Measurements from ENCODE around the gene MMRN1. TPM values are rescaled to one million over a fixed set of nuclear protein-coding genes. Genes with fewer than 3 reads are reported as not detected.
"Not testable (repeated sequence)": the region's sequence is repeated elsewhere in the genome, so short reads cannot be mapped to it uniquely, and the experiment has no call there.

MMRN1 gene
- polyA plus RNA-seq, result 10 to 100 TPM in 2 of 3 donors, 1 to 10 TPM in 1; 4.5 to 30.1 (median 17.7) TPM

GRCh38 chr4:89894649-89895550, at the start of gene MMRN1:
TSS of gene MMRN1 (plus strand) at chr4:89894854. CDS start at chr4:89894972, 118 bp downstream.
- WGBS, 3 donors, result 38 to 68% (median 39%) methylated on average over 11 of the region's 11 CpGs

GRCh38 chr4:89847571-89848325, 46.9 kb upstream of the MMRN1 start:
- WGBS, 3 donors, result 90 to 100% (median 98%) methylated on average over 1 of the region's 1 CpG

More at GRCh38 chr4:89894649-89895550, at the start of gene MMRN1:
- no peak within 1 kb of the TSS for H3K27ac ChIP-seq (ENCODE audit: low read depth, low read length)

DNA sequence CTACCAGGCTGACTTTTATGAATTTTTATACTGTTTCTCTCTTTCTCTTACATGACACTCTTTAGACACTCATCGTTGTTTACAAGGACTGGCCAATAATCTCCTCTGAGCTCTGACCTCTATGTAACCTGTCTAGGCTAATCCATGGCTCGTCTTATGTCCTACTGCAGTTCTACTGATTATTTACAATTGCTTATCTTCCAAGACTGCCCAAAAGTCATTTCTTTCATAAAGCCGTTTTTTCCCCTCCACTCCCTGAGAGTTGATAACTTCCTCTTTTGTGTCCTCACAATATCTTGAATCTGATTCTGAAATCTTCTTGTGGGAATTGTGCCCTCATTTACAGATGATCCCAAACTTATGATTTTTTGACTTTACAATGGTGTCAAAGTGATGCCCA, 39.4 kb upstream of the MMRN1 start:
- no peak overlapping the region for H3K27ac ChIP-seq (ENCODE audit: low read depth, low read length)
- 61 to 65% (median 62%) methylated on average over 3 of the region's 3 CpGs for WGBS, 3 donors

More at GRCh38 chr4:89847571-89848325, 46.9 kb upstream of the MMRN1 start:
- H3K27ac ChIP-seq (ENCODE audit: low read depth, low read length), result no peak overlapping the region

- H3K27ac ChIP-seq (ENCODE audit: low read depth, low read length), result no peak overlapping the region
- WGBS, 3 donors, result 85 to 92% (median 91%) methylated on average over 5 of the region's 5 CpGs
These were observed 33.7 kb upstream of the MMRN1 start for GRCh38 chr4:89860971-89861370.

GRCh38 chr4:89863533-89863932, 31.1 kb upstream of the MMRN1 start:
- H3K27ac ChIP-seq (ENCODE audit: low read depth, low read length), result no peak overlapping the region
- 63 to 66% (median 66%) methylated on average over 5 of the region's 5 CpGs for WGBS, 3 donors

DNA sequence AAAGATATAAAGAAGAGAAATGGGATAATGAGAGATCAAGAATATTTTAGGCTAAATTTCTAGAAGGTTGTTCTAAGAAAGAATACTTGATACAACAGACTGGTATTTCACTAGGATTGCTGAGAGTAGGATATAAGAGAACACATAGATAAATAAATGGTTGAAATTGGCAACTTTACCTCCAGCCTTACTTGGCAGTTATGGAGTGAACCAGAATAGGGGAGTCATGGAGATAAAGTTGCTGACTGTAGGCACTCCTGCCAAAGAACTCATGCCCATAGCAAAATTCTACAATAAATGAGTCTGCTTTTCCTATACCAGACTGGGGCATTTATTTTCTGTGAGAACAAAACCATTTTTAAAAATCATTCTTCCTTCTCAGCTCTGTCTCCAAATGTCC, 26.4 kb upstream of the MMRN1 start:
- no peak overlapping the region for H3K27ac ChIP-seq (ENCODE audit: low read depth, low read length)

- 64 to 66% (median 65%) methylated on average over 2 of the region's 2 CpGs for WGBS, 3 donors
- no peak overlapping the region for H3K27ac ChIP-seq (ENCODE audit: low read depth, low read length)
These were observed 25.6 kb upstream of the MMRN1 start for GRCh38 chr4:89868999-89869589.

GRCh38 chr4:89871211-89871610, 23.4 kb upstream of the MMRN1 start:
- WGBS, 3 donors, result 93 to 97% (median 93%) methylated on average over 1 of the region's 1 CpG
- no peak overlapping the region for H3K27ac ChIP-seq (ENCODE audit: low read depth, low read length)

- H3K27ac ChIP-seq (ENCODE audit: low read depth, low read length), result no peak overlapping the region
- WGBS, 3 donors, result 76 to 84% (median 77%) methylated on average over 3 of the region's 3 CpGs
These were observed 18.1 kb upstream of the MMRN1 start for GRCh38 chr4:89876548-89876947.

DNA sequence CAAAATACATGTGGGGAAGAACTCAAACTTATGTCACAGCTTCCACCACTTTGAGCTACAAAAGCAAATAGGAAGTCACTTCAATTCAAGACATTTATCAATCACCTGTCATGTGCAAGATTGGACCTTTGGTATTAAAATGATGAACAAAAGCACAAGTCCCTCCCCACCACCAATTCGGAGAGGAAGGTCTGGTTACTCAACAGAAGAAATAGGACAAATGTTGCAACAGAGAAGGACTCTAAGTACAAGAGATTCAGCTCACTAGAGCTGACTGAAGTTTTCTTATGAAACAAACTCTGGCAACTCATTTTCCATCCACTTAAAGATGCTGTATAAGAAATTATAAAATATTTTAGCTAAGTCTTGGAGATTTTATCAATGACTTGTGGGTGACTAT, 16.0 kb upstream of the MMRN1 start:
- 46 to 65% (median 49%) methylated on average over 1 of the region's 1 CpG for WGBS, 3 donors

GRCh38 chr4:89879215-89879614, 15.4 kb upstream of the MMRN1 start:
- no peak overlapping the region for H3K27ac ChIP-seq (ENCODE audit: low read depth, low read length)
- 77 to 88% (median 87%) methylated on average over 4 of the region's 4 CpGs for WGBS, 3 donors

More for the DNA sequence above, 16.0 kb upstream of the MMRN1 start:
- no peak overlapping the region for H3K27ac ChIP-seq (ENCODE audit: low read depth, low read length)

- no peak overlapping the region for H3K27ac ChIP-seq (ENCODE audit: low read depth, low read length)
- 52 to 79% (median 65%) methylated on average over 9 of the region's 9 CpGs for WGBS, 3 donors
These were observed 5.4 kb upstream of the MMRN1 start for GRCh38 chr4:89889289-89889688.

DNA sequence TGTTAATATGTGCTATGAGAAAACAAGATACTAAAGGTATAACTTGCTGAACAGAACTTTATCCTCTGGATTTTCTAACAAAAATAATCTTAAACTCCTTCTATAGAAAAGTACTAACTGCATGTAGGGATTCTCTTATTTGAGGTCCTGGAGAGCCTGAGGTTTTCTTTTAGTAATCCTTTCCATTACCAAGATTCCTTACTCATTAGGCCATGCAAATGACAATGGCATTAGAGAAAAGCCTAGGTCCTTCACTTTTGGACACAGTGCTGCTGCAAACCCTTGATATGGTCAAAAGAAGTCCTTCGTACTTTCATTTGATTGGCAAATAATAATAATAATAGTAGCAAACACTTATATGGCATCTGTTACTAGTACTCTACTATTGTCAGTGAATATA, 3.2 kb downstream of the MMRN1 start:
- WGBS, 3 donors, result 63 to 81% (median 77%) methylated on average over 1 of the region's 1 CpG
- H3K27ac ChIP-seq (ENCODE audit: low read depth, low read length), result no peak overlapping the region

GRCh38 chr4:89898304-89898716, 3.7 kb downstream of the MMRN1 start:
- 38 to 43% (median 42%) methylated on average over 5 of the region's 5 CpGs for WGBS, 3 donors
- no peak overlapping the region for H3K27ac ChIP-seq (ENCODE audit: low read depth, low read length)

GRCh38 chr4:89899152-89899551, 4.5 kb downstream of the MMRN1 start:
- H3K27ac ChIP-seq (ENCODE audit: low read depth, low read length), result no peak overlapping the region

DNA sequence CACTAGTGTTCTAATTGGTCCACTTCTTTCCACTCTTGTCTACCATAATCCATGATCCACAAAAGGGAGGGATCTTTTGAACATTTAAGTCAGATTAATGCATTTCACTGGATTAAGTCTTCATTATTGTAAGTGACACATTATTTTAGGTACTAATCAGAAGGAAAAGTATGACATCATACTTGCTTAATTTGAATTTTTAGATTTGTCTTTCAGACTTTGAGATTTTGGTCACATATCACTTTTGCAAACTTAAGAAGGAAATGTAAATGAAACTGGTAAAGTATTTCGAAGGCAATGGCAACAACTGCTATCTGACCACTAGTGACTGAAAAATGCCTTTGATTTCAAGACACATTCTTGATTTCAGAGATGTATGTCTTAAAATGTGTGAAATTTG, 5.2 kb downstream of the MMRN1 start:
- WGBS, 3 donors, result 57 to 83% (median 73%) methylated on average over 1 of the region's 1 CpG

GRCh38 chr4:89901808-89902431, 7.3 kb downstream of the MMRN1 start:
- WGBS, 3 donors, result 0 to 1% (median 0%) methylated on average over 6 of the region's 7 CpGs
- not testable (repeated sequence) for H3K27ac ChIP-seq (ENCODE audit: low read depth, low read length)

More for the DNA sequence above, 5.2 kb downstream of the MMRN1 start:
- H3K27ac ChIP-seq (ENCODE audit: low read depth, low read length), result no peak overlapping the region

- WGBS, 3 donors, result 54 to 74% (median 70%) methylated on average over 3 of the region's 3 CpGs
- no peak overlapping the region for H3K27ac ChIP-seq (ENCODE audit: low read depth, low read length)
These were observed 9.9 kb downstream of the MMRN1 start for GRCh38 chr4:89904524-89904923.

GRCh38 chr4:89906316-89906715, 11.7 kb downstream of the MMRN1 start:
- H3K27ac ChIP-seq (ENCODE audit: low read depth, low read length), result no peak overlapping the region

Data from adipose tissue (tissue), 3 donors.